ENCODE measurements around the gene ZBTB20.

ZBTB20 gene

DNA sequence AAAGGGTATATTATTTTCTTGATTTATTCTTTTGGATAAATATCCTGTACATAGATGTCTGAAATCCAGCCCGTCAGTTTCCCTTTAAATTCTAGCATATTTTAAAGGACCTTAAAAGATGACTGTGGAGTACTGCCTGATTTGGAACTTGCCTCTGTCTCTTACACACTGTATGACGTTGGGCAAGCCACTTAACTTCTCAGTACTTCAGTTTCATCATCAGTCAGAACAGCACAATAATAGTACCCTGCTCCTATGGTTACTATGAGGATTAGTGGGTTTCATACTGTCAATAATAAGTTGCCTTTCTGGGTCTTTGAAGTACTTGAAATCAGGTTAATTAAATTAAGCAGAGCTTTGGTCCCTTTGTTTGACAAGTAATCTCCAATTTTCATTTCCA, 479.0 kb downstream of the ZBTB20 start:
- Histone ChIP-seq H3K9me3 (ENCODE audit: insufficient read depth, low read length) (no peaks in the 10 kb centered on the region), H3K4me1 (ENCODE audit: low read length) (no peaks in the 10 kb centered on the region), H3K4me2 (ENCODE audit: low read length) (no peak overlapping the region), H2AFZ (ENCODE audit: low read depth, low read length) (no peak overlapping the region), H3K4me3 (ENCODE audit: low read length) (no peak overlapping the region), H4K20me1 (ENCODE audit: insufficient read depth, low read length) (no peaks in the 10 kb centered on the region), H3K36me3 (replicated peaks; ENCODE audit: low read depth, low read length) (no peaks in the 10 kb centered on the region), H3K27me3 (ENCODE audit: low read depth, low read length) (no peaks in the 10 kb centered on the region), H3K27ac (ENCODE audit: low read length) (no peak overlapping the region), H3K9ac (ENCODE audit: low read length) (no peak overlapping the region), H3K79me2 (ENCODE audit: low read length) (no peaks in the 10 kb centered on the region)
- TF ChIP-seq, protein P1, sequence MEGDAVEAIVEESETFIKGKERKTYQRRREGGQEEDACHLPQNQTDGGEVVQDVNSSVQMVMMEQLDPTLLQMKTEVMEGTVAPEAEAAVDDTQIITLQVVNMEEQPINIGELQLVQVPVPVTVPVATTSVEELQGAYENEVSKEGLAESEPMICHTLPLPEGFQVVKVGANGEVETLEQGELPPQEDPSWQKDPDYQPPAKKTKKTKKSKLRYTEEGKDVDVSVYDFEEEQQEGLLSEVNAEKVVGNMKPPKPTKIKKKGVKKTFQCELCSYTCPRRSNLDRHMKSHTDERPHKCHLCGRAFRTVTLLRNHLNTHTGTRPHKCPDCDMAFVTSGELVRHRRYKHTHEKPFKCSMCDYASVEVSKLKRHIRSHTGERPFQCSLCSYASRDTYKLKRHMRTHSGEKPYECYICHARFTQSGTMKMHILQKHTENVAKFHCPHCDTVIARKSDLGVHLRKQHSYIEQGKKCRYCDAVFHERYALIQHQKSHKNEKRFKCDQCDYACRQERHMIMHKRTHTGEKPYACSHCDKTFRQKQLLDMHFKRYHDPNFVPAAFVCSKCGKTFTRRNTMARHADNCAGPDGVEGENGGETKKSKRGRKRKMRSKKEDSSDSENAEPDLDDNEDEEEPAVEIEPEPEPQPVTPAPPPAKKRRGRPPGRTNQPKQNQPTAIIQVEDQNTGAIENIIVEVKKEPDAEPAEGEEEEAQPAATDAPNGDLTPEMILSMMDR (IDR thresholded peaks at IDR 0.05; ENCODE audit: low read depth, low read length): no peak
- no peak for TF ChIP-seq EZH2phosphoT487 (IDR thresholded peaks at IDR 0.05; ENCODE audit: low read depth)

DNA sequence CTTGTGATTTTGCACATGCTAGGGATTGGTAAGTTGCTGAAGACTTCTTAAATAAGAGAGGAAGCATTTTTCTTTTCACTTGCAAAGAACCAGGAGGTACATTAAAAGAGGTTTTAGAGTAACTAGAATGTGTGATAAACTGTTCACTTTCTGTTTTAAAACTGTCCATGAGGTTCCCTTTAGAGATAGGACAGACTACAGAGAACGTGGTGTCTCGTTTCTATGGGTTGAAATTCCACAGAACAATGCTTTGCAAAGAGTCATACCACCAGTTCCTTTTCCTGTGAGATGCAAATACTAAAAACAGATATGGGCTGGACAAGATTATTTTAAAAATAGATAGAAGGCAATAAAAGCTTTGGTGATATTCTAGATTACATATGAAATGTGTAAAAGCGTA, 480.5 kb downstream of the ZBTB20 start:
- TF ChIP-seq, protein P1 (IDR thresholded peaks at IDR 0.05; ENCODE audit: low read depth, low read length): no peak
- TF ChIP-seq EZH2phosphoT487 (IDR thresholded peaks at IDR 0.05; ENCODE audit: low read depth): no peak
- Histone ChIP-seq H3K79me2 (ENCODE audit: low read length) (no peaks in the 10 kb centered on the region), H4K20me1 (ENCODE audit: insufficient read depth, low read length) (no peaks in the 10 kb centered on the region), H3K9me3 (ENCODE audit: insufficient read depth, low read length) (no peaks in the 10 kb centered on the region), H3K4me3 (ENCODE audit: low read length) (no peak overlapping the region), H3K4me2 (ENCODE audit: low read length) (no peak overlapping the region), H3K27me3 (ENCODE audit: low read depth, low read length) (no peaks in the 10 kb centered on the region), H2AFZ (ENCODE audit: low read depth, low read length) (no peak overlapping the region), H3K9ac (ENCODE audit: low read length) (no peak overlapping the region), H3K27ac (ENCODE audit: low read length) (no peak overlapping the region), H3K36me3 (replicated peaks; ENCODE audit: low read depth, low read length) (no peaks in the 10 kb centered on the region), H3K4me1 (ENCODE audit: low read length) (no peaks in the 10 kb centered on the region)

DNA sequence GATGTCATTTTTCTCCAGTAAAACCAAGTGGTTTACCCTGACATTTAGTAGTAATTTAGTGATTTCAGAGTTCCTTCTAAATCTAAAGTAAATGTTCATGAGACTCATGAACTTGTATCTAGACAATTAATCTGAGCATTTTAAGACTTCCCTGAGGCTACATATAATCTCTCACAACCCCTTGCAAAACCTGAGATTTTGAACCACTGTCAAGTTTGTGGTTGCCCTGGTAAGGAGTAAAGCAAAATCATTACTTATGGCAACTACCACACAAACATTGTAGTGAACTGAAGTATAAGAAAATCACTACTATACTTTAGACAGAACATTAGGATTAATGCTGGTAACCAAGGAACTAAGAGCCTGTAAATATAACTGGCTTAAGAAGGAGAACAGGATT, 483.1 kb downstream of the ZBTB20 start:
- TF ChIP-seq EZH2phosphoT487 (IDR thresholded peaks at IDR 0.05; ENCODE audit: low read depth): no peak
- TF ChIP-seq, protein P1 (IDR thresholded peaks at IDR 0.05; ENCODE audit: low read depth, low read length): no peak
- H3K79me2 ChIP-seq (ENCODE audit: low read length): no peaks in the 10 kb centered on the region
- no peaks in the 10 kb centered on the region for H3K4me1 ChIP-seq (ENCODE audit: low read length)
- H3K4me2 ChIP-seq (ENCODE audit: low read length): no peak overlapping the region
- no peaks in the 10 kb centered on the region for H3K9me3 ChIP-seq (ENCODE audit: insufficient read depth, low read length)
- H2AFZ ChIP-seq (ENCODE audit: low read depth, low read length): no peak overlapping the region
- H3K9ac ChIP-seq (ENCODE audit: low read length): no peak overlapping the region
- H3K36me3 ChIP-seq (replicated peaks; ENCODE audit: low read depth, low read length): no peaks in the 10 kb centered on the region
- H3K27me3 ChIP-seq (ENCODE audit: low read depth, low read length): no peaks in the 10 kb centered on the region
- H3K27ac ChIP-seq (ENCODE audit: low read length): no peak overlapping the region
- no peaks in the 10 kb centered on the region for H4K20me1 ChIP-seq (ENCODE audit: insufficient read depth, low read length)
- no peak overlapping the region for H3K4me3 ChIP-seq (ENCODE audit: low read length)

DNA sequence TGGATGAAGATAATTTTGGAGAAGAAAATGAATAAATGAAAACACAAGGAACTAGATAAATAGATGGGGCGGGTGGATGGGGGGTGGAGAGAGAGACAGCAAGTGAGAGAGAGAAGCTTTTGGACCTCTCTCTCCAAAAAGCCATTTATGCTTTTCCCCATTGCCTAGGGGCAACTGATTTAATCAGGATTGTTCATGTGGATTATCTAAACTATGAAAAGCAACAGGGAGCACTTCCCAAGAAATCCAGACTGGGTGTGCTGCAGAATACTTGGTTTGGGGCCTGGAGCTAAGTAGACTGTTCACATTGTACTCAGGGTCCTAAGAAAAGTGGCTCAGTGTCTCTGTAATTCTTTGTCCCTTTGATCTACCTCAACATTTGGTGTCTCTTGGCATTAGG, 486.3 kb downstream of the ZBTB20 start:
- Histone ChIP-seq H3K36me3 (replicated peaks; ENCODE audit: low read depth, low read length) (no peaks in the 10 kb centered on the region), H3K4me3 (ENCODE audit: low read length) (no peak overlapping the region), H3K9ac (ENCODE audit: low read length) (no peak overlapping the region), H3K79me2 (ENCODE audit: low read length) (no peaks in the 10 kb centered on the region), H3K27me3 (ENCODE audit: low read depth, low read length) (no peaks in the 10 kb centered on the region), H2AFZ (ENCODE audit: low read depth, low read length) (no peak overlapping the region), H4K20me1 (ENCODE audit: insufficient read depth, low read length) (no peaks in the 10 kb centered on the region), H3K9me3 (ENCODE audit: insufficient read depth, low read length) (no peaks in the 10 kb centered on the region), H3K4me1 (ENCODE audit: low read length) (no peaks in the 10 kb centered on the region), H3K27ac (ENCODE audit: low read length) (no peak overlapping the region), H3K4me2 (ENCODE audit: low read length) (no peak overlapping the region)
- TF ChIP-seq EZH2phosphoT487 (IDR thresholded peaks at IDR 0.05; ENCODE audit: low read depth): no peak
- TF ChIP-seq, protein P1 (IDR thresholded peaks at IDR 0.05; ENCODE audit: low read depth, low read length): no peak

Data from OCI-LY3 (cell line).